GM20000 (cell line): ENCODE data around the gene KIF23.

ENCODE experiments used
- DNase-seq: peaks from one replicate; pipeline ENCODE4 v3.0.0; 2012; ENCODE audit warnings: low spot score
- CTCF ChIP-seq: IDR thresholded peaks from 2 replicates; pipeline ENCODE4 v1.5.1; 2012; ENCODE audit warnings: mild to moderate bottlenecking, control low read depth; ENCODE audit errors: extremely low read depth, missing control alignments

The KIF23 gene

GRCh38 chr15:69475769-69476358 is 61.7 kb downstream of the KIF23 start:
- DNase-seq = peak; percentile 69
- peak; percentile 82 for TF ChIP-seq CTCF

DNA sequence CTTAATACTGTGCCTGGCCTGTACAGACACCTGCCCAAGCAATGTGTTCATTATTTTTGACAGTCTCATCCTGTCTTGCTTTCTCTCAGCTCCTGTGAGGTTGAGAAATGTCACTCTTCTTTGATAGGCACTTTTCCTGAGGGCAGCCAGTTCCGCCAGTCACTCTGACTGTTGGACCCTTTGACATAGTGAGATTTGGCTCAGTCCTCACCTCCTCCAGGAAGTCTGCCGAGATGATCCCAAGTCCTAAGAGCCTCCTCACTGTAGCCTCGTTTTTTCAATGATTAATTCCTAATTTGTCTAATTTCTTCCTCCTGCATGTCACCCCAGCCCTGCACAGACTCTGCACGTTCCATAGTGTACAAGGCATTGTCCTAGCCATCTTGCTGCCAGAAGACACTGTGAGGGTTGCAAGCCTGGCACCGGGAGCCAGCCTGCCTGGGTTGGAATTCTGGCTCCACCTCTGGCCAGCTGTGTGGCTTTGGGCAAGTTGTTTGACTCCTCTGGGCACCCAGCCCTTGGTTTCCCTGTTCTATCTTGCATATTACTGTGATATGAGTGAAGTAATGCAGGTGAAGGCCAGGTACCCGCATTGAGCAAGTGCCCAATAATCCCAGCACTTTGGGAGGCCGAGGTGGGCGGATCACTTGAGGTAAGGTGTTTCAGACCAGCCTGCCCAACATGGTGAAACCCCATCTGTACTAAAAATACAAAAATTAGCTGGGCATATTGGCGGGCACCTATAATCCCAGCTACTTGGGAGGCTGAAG is 62.7 kb downstream of the KIF23 start:
- no peak for DNase-seq
- TF ChIP-seq CTCF = no peak

GRCh38 chr15:69478259-69478781 is 64.2 kb downstream of the KIF23 start:
- DNase-seq = peak; percentile 62
- peak; percentile 83 for TF ChIP-seq CTCF

DNA sequence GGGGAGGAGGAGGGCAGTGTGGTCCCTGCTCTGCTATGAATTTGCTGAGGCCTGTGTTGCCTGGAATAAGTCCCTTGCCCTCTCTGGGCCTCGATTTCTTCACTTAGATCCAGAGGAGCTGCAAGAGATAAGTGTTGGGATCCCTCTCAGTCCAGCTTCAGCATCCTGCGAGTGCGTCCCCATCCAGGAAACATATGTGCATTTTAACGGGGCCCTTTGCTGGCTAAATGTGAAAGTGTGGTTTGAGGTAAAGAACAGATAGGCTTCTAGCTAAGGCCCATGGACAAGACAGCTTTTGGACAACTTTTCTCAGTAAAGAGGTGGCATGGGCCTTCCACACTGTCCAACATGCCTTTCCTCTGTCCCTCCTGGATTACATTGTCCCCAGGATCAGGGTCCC is 64.9 kb downstream of the KIF23 start:
- no peak for TF ChIP-seq CTCF
- DNase-seq = no peak

- TF ChIP-seq CTCF = no peak
- DNase-seq = no peak
Measured at GRCh38 chr15:69479971-69480370, 65.8 kb downstream of the KIF23 start.

DNA sequence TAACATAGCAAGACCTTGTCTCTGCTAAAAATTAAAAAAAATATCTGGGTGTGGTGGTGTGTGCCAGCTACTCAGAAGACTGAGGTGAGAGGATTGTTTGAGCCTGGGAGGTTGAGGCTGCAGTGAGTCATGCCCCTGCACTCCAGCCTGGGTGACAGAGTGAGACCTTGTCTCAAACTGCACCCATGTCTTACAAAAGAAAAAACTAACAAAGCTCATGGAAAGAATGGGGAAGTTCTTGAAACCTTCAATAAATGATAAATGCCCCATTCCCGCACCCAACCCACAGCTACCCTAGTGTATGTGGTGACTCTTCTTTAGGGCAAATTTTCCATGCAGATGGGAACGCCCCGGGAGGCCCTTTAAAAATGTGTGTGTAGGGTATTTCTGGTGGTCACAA is 66.8 kb downstream of the KIF23 start:
- TF ChIP-seq CTCF = no peak
- DNase-seq = no peak

DNA sequence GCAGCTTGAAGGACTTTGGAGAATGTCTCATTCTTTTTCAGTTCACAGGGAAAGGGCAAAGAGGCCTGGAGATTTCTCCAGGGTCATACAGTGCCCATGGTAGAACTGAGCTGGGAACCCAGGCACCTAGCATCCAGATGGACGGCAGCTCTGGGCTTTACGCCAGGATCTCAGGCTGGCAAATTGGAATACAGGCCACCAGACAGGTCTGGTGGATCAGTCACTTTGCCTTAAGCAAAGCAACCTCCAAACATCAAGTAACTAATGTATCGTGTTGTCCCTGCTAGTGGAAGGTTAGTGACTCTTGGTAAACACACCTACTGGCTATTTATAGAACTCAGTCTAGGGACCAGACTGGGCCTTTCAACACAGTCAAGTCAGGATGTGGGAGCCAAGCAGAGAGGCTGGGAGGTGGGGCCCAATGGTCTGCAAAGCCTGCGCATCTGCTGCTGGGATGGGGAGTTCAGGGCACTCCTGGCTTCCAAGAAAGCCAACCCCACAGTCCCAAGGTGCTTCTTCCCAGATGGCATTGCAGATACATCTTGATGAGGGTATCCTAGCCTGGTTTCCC is 68.6 kb downstream of the KIF23 start:
- TF ChIP-seq CTCF = no peak
- no peak for DNase-seq
